Suprapubic skin (tissue), 4 donors: ENCODE measurements around the gene NDC1.

Source experiments
- CTCF ChIP-seq, 2 donors: fragments of 200-600 bp in 1 of 2; fragments of 450-650 bp in 1 of 2; sonication (generic) in 1 of 2; IDR thresholded peaks; one replicate each; pipeline ENCODE4 v1.5.1; 2016 to 2019; ENCODE audit warnings: antibody characterized with exemption in 2 of 2, mild to moderate bottlenecking in 1 of 2, moderate library complexity in 1 of 2
- POLR2A ChIP-seq, 2 donors: fragments of 450-650 bp; IDR thresholded peaks; one replicate each; pipeline ENCODE4 v1.6.1; 2017; ENCODE audit warnings: antibody characterized with exemption in 2 of 2, mild to moderate bottlenecking in 2 of 2, moderate library complexity in 2 of 2
- POLR2AphosphoS5 ChIP-seq, 3 donors: sonication (generic); formaldehyde crosslinking; IDR thresholded peaks; one replicate each; pipeline ENCODE4 v1.6.1; 2017; ENCODE audit warnings: antibody characterized with exemption in 3 of 3

- TF ChIP-seq CTCF (IDR thresholded peaks at IDR 0.05) (no peak), POLR2A (IDR thresholded peaks at IDR 0.05) (no peak), POLR2AphosphoS5 (IDR thresholded peaks at IDR 0.05) (no peak)
Measured at GRCh38 chr1:53727461-53728092, 110.5 kb downstream of the NDC1 start.
